ENCODE data around the gene ZNF783.
"Not testable (repeated sequence)": the region's sequence is repeated elsewhere in the genome, so short reads cannot be mapped to it uniquely, and the experiment has no call there.

ZNF783 gene

GRCh38 chr7:149329265-149329664 is 67.3 kb downstream of the ZNF783 start:
- H3K27ac ChIP-seq, result no peak overlapping the region
- TF ChIP-seq ZFX (IDR thresholded peaks at IDR 0.05), result no peak
- no peak for TF ChIP-seq CTCF (conservative IDR thresholded peaks at IDR 0.05)

GRCh38 chr7:149329766-149330334 is 67.9 kb downstream of the ZNF783 start:
- TF ChIP-seq CTCF (conservative IDR thresholded peaks at IDR 0.05) (no peak), ZFX (IDR thresholded peaks at IDR 0.05) (no peak)

GRCh38 chr7:149330914-149331567 is 69.0 kb downstream of the ZNF783 start:
- TF ChIP-seq ZFX (IDR thresholded peaks at IDR 0.05) (no peak), CTCF (conservative IDR thresholded peaks at IDR 0.05) (no peak)
- no peak overlapping the region for H3K27ac ChIP-seq

More at GRCh38 chr7:149329766-149330334, 67.9 kb downstream of the ZNF783 start:
- H3K27ac ChIP-seq, result no peak overlapping the region

- not testable (repeated sequence) for H3K27ac ChIP-seq
Observed at GRCh38 chr7:149332602-149333320, 70.8 kb downstream of the ZNF783 start.

GRCh38 chr7:149333321-149333717 is 71.3 kb downstream of the ZNF783 start:
- no peak overlapping the region for H3K27ac ChIP-seq
- no peak for TF ChIP-seq CTCF (conservative IDR thresholded peaks at IDR 0.05)
- TF ChIP-seq ZFX (IDR thresholded peaks at IDR 0.05), result no peak

- no peak overlapping the region for H3K27ac ChIP-seq
- no peak for TF ChIP-seq ZFX (IDR thresholded peaks at IDR 0.05)
- TF ChIP-seq CTCF (conservative IDR thresholded peaks at IDR 0.05), result peak; percentile 19; the same call in 1 of the 2 replicates
Observed at GRCh38 chr7:149334219-149334618, 72.2 kb downstream of the ZNF783 start.
